ENCODE data around the gene AKT2.

DNA sequence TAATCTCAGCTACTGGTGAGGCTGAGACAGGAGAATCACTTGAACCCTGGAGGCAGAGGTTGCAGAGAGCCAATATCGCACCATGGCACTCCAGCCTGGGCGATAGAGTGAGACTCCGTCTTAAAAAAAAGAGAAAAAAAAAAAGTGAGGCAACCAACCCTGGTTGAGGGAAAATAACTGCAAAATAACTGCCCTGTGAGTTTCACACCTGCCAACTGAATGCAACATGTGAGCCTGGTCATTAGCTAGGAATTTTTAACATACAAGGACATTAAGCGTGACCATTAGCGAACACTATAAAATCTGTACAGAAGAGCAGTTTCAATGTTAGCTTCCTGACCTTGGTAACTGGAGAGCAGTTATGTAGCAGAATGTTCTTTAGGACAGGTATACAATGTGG is 56.3 kb downstream of the AKT2 start:
- TF ChIP-seq, protein P1, sequence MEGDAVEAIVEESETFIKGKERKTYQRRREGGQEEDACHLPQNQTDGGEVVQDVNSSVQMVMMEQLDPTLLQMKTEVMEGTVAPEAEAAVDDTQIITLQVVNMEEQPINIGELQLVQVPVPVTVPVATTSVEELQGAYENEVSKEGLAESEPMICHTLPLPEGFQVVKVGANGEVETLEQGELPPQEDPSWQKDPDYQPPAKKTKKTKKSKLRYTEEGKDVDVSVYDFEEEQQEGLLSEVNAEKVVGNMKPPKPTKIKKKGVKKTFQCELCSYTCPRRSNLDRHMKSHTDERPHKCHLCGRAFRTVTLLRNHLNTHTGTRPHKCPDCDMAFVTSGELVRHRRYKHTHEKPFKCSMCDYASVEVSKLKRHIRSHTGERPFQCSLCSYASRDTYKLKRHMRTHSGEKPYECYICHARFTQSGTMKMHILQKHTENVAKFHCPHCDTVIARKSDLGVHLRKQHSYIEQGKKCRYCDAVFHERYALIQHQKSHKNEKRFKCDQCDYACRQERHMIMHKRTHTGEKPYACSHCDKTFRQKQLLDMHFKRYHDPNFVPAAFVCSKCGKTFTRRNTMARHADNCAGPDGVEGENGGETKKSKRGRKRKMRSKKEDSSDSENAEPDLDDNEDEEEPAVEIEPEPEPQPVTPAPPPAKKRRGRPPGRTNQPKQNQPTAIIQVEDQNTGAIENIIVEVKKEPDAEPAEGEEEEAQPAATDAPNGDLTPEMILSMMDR (IDR thresholded peaks at IDR 0.05): no peak
- TF ChIP-seq EZH2phosphoT487 (IDR thresholded peaks at IDR 0.05): no peak
- TF ChIP-seq EZH2 (IDR thresholded peaks at IDR 0.05): no peak
